ENCODE data around the gene RGS19.
"Not testable (repeated sequence)": the region's sequence is repeated elsewhere in the genome, so short reads cannot be mapped to it uniquely, and the experiment has no call there.

Gene RGS19

GRCh38 chr20:64079273-64080012 is at the start of gene RGS19:
Gene RGS19, minus strand, starts transcription at chr20:64079518. Its CDS starts 2,632 bp downstream, at chr20:64076886.
- DNase-seq (ENCODE audit: insufficient read length, low spot score) (peak; percentile 96), FAIRE-seq (peak; percentile 99)

GRCh38 chr20:64123517-64123916 is 44.2 kb upstream of the RGS19 start:
- FAIRE-seq; DNase-seq (ENCODE audit: insufficient read length, low spot score): not testable (repeated sequence)

- FAIRE-seq: not testable (repeated sequence)
Observed at GRCh38 chr20:64122927-64123326, 43.6 kb upstream of the RGS19 start.

GRCh38 chr20:64121586-64121985 is 42.3 kb upstream of the RGS19 start:
- DNase-seq (ENCODE audit: insufficient read length, low spot score): no peak
- peak; percentile 26 for FAIRE-seq

More at GRCh38 chr20:64122927-64123326, 43.6 kb upstream of the RGS19 start:
- not testable (repeated sequence) for DNase-seq (ENCODE audit: insufficient read length, low spot score)

GRCh38 chr20:64119681-64120341 is 40.5 kb upstream of the RGS19 start:
- DNase-seq (ENCODE audit: insufficient read length, low spot score) (no peak), FAIRE-seq (peak; percentile 38)

- DNase-seq (ENCODE audit: insufficient read length, low spot score): no peak
- no peak for FAIRE-seq
Observed at GRCh38 chr20:64119301-64119680, 40.0 kb upstream of the RGS19 start.

- not testable (repeated sequence) for FAIRE-seq; DNase-seq (ENCODE audit: insufficient read length, low spot score)
Observed at GRCh38 chr20:64117432-64117777, 38.1 kb upstream of the RGS19 start.

GRCh38 chr20:64116541-64117431 is 37.5 kb upstream of the RGS19 start:
- no peak for FAIRE-seq
- no peak for DNase-seq (ENCODE audit: insufficient read length, low spot score)

GRCh38 chr20:64116016-64116415 is 36.7 kb upstream of the RGS19 start:
- no peak for DNase-seq (ENCODE audit: insufficient read length, low spot score)
- FAIRE-seq: no peak

- DNase-seq (ENCODE audit: insufficient read length, low spot score) (no peak), FAIRE-seq (peak; percentile 83)
Observed at GRCh38 chr20:64115171-64115911, 36.0 kb upstream of the RGS19 start.

- FAIRE-seq: no peak
- no peak for DNase-seq (ENCODE audit: insufficient read length, low spot score)
Observed at GRCh38 chr20:64114356-64114971, 35.1 kb upstream of the RGS19 start.

GRCh38 chr20:64113796-64114355 is 34.6 kb upstream of the RGS19 start:
- no peak for FAIRE-seq
- no peak for DNase-seq (ENCODE audit: insufficient read length, low spot score)

GRCh38 chr20:64113444-64113775 is 34.1 kb upstream of the RGS19 start:
- no peak for FAIRE-seq

GRCh38 chr20:64112691-64113443 is 33.5 kb upstream of the RGS19 start:
- DNase-seq (ENCODE audit: insufficient read length, low spot score) (no peak), FAIRE-seq (peak; percentile 73)

More at GRCh38 chr20:64113444-64113775, 34.1 kb upstream of the RGS19 start:
- DNase-seq (ENCODE audit: insufficient read length, low spot score): no peak

GRCh38 chr20:64111841-64112641 is 32.7 kb upstream of the RGS19 start:
- no peak for DNase-seq (ENCODE audit: insufficient read length, low spot score)
- FAIRE-seq: peak; percentile 28

- DNase-seq (ENCODE audit: insufficient read length, low spot score): no peak
- peak; percentile 78 for FAIRE-seq
Observed at GRCh38 chr20:64110411-64111068, 31.2 kb upstream of the RGS19 start.

- no peak for DNase-seq (ENCODE audit: insufficient read length, low spot score)
- FAIRE-seq: no peak
Observed at GRCh38 chr20:64109831-64110391, 30.6 kb upstream of the RGS19 start.
